Tibial artery (tissue), 4 donors: Measurements from ENCODE around the gene FGGY.
"Not testable (repeated sequence)": the region's sequence is repeated elsewhere in the genome, so short reads cannot be mapped to it uniquely, and the experiment has no call there.

Experiments
- DNase-seq, 2 donors: peaks; one replicate each; pipeline ENCODE4 v3.0.0-alpha.2; 2019
- H3K27ac ChIP-seq, 2 donors: fragments of 200-600 bp; sonication (generic) in 1 of 2; 1 replicate in 1 of 2; 2 replicates in 1 of 2; pipeline ENCODE4 v1.5.1; 2018 to 2019; ENCODE audit warnings: mild to moderate bottlenecking in 1 of 2
- H3K27me3 ChIP-seq, 2 donors: fragments of 200-600 bp; sonication (generic) in 1 of 2; one replicate each; pipeline versions ENCODE4 v1.5.1 to v1.6.0; 2016 to 2019
- H3K36me3 ChIP-seq, 3 donors: fragments of 200-600 bp; sonication (generic) in 2 of 3; one replicate each; pipeline ENCODE4 v1.5.1; 2016 to 2019; ENCODE audit warnings: mild to moderate bottlenecking in 2 of 3
- H3K4me1 ChIP-seq, 4 donors: fragments of 200-600 bp; sonication (generic) in 2 of 4; 1 replicate in 3 of 4; 2 replicates in 1 of 4; pipeline ENCODE4 v1.5.1; 2016 to 2019
- H3K4me3 ChIP-seq, 2 donors: fragments of 200-600 bp; sonication (generic) in 1 of 2; 1 replicate in 1 of 2; 2 replicates in 1 of 2; pipeline ENCODE4 v1.5.1; 2018 to 2019; ENCODE audit warnings: mild to moderate bottlenecking in 2 of 2
- H3K9me3 ChIP-seq, 3 donors: fragments of 200-600 bp; sonication (generic) in 1 of 3; one replicate each; pipeline ENCODE4 v1.5.1; 2016 to 2019
- intact Hi-C: fragments of 100-400 bp; cut with DNase I; formaldehyde crosslinking; loops from one replicate; pipeline ENCODE4 v1.15.0; 2023; ENCODE audit warnings: low total_unique reads
- TF ChIP-seq, protein P1 (sequence below), 2 experiments: fragments of 200-600 bp in 1 of 2; fragments of 450-650 bp in 1 of 2; IDR thresholded peaks; one replicate each; pipeline ENCODE4 v1.5.1; 2017 to 2019; ENCODE audit warnings: antibody characterized with exemption in 2 of 2, mild to moderate bottlenecking in 1 of 2, moderate library complexity in 1 of 2

Gene FGGY

DNA sequence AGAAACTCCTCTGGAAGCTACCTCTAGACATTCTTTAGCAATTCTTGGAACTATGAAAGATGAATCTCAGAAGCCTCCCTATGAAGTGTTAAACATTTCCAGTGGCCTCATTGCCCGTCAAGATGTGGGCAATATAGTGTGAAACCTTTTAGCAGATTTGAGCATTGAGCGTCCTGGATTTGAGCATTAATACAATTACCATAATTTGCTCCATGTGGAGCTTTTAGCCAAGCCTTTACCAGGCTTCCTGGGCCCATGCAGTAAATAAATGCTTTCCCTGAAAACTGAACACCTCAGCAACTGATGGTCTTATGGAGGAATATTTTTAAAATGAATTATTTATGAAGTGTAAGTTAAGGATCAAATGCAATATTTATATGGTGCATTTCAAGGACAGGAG lies 162.0 kb downstream of the FGGY start:
- TF ChIP-seq, protein P1, sequence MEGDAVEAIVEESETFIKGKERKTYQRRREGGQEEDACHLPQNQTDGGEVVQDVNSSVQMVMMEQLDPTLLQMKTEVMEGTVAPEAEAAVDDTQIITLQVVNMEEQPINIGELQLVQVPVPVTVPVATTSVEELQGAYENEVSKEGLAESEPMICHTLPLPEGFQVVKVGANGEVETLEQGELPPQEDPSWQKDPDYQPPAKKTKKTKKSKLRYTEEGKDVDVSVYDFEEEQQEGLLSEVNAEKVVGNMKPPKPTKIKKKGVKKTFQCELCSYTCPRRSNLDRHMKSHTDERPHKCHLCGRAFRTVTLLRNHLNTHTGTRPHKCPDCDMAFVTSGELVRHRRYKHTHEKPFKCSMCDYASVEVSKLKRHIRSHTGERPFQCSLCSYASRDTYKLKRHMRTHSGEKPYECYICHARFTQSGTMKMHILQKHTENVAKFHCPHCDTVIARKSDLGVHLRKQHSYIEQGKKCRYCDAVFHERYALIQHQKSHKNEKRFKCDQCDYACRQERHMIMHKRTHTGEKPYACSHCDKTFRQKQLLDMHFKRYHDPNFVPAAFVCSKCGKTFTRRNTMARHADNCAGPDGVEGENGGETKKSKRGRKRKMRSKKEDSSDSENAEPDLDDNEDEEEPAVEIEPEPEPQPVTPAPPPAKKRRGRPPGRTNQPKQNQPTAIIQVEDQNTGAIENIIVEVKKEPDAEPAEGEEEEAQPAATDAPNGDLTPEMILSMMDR (IDR thresholded peaks at IDR 0.05), result no peak
- Histone ChIP-seq H3K9me3 (peaks cover 0 to 7% (median 0%) of the 10 kb centered on the region in 3 donors), H3K36me3 (no peaks in the 10 kb centered on the region), H3K27me3 (no peaks in the 10 kb centered on the region), H3K4me3 (no peak overlapping the region), H3K27ac (no peak overlapping the region), H3K4me1 (no peaks in the 10 kb centered on the region)
- intact Hi-C loops, result loop anchor here (10.0 kb wide), 1 partner anchor 66 kb away; no protein-coding TSS in a partner anchor
- no peak for DNase-seq

DNA sequence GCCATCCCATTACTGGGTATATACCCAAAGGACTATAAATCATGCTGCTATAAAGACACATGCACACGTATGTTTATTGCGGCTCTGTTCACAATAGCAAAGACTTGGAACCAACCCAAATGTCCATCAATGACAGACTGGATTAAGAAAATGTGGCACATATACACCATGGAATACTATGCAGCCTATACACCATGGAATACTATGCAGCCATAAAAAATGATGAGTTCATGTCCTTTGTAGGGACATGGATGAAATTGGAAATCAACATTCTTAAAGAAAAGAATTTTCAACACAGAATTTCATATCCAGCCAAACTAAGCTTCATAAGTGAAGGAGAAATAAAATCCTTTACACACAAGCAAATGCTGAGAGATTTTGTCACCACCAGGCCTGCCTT lies 166.0 kb downstream of the FGGY start:
- DNase-seq, H3K36me3 ChIP-seq, H3K4me1 ChIP-seq, intact Hi-C loops, H3K27ac ChIP-seq, H3K4me3 ChIP-seq, H3K27me3 ChIP-seq, H3K9me3 ChIP-seq: not testable (repeated sequence)

DNA sequence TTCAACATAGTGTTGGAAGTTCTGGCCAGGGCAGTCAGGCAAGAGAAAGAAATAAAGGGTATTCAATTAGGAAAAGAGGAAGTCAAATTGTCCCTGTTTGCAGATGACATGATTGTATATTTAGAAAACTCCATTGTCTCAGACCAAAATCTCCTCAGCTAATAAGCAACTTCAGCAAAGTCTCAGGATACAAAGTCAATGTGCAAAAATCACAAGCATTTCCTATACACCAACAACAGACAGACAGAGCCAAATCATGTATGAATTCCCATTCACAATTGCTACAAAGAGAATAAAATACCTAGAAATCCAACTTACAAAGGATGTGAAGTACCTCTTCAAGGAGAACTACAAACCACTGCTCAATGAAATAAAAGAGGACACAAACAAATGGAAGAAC lies 168.6 kb downstream of the FGGY start:
- H3K27me3 ChIP-seq, H3K4me3 ChIP-seq, H3K36me3 ChIP-seq, H3K27ac ChIP-seq, H3K9me3 ChIP-seq, H3K4me1 ChIP-seq, intact Hi-C loops, DNase-seq: not testable (repeated sequence)

GRCh38 chr1:59468828-59469428 lies 172.0 kb downstream of the FGGY start:
- peaks cover 0 to 5% (median 0%) of the 10 kb centered on the region in 3 donors for H3K36me3 ChIP-seq
- TF ChIP-seq, protein P1 (IDR thresholded peaks at IDR 0.05), result no peak
- intact Hi-C loops, result no loop called here

DNA sequence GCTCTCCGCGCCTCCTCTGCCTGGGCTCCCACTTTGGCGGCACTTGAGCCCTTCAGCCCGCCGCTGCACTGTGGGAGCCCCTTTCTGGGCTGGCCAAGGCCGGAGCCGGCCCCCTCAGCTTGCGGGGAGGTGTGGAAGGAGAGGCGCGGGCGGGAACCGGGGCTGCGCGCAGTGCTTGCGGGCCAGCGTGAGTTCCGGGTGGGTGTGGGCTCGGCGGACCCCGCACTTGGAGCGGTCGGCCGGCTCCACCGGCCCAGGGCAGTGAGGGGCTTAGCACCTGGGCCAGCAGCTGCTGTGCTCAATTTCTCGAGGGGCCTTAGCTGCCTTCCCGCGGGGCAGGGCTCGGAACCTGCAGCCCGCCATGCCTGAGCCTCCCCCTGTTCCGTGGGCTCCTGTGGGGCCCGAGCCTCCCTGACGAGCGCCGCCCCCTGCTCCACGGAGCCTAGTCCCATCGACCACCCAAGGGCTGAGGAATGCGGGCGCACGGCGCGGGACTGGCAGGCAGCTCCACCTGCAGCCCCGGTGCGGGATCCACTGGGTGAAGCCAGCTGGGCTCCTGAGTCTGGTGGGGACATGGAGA lies 175.2 kb downstream of the FGGY start:
- H3K36me3 ChIP-seq, H3K4me3 ChIP-seq, intact Hi-C loops, H3K27ac ChIP-seq, DNase-seq, H3K4me1 ChIP-seq, H3K9me3 ChIP-seq, H3K27me3 ChIP-seq: not testable (repeated sequence)

More at GRCh38 chr1:59468828-59469428, 172.0 kb downstream of the FGGY start:
- no peaks in the 10 kb centered on the region for H3K27me3 ChIP-seq
- H3K4me1 ChIP-seq, result no peaks in the 10 kb centered on the region
- no peak for DNase-seq
- no peaks in the 10 kb centered on the region for H3K9me3 ChIP-seq
- H3K4me3 ChIP-seq, result no peak overlapping the region
- H3K27ac ChIP-seq, result no peak overlapping the region

- H3K4me3 ChIP-seq, result no peak overlapping the region
- TF ChIP-seq, protein P1 (IDR thresholded peaks at IDR 0.05), result no peak
- intact Hi-C loops, result no loop called here
- DNase-seq, result no peak
- no peaks in the 10 kb centered on the region for H3K4me1 ChIP-seq
- H3K36me3 ChIP-seq, result peaks cover 0 to 5% (median 0%) of the 10 kb centered on the region in 3 donors
- no peaks in the 10 kb centered on the region for H3K27me3 ChIP-seq
- no peak overlapping the region for H3K27ac ChIP-seq
- no peaks in the 10 kb centered on the region for H3K9me3 ChIP-seq
Measured at GRCh38 chr1:59473831-59474230, 176.9 kb downstream of the FGGY start.

DNA sequence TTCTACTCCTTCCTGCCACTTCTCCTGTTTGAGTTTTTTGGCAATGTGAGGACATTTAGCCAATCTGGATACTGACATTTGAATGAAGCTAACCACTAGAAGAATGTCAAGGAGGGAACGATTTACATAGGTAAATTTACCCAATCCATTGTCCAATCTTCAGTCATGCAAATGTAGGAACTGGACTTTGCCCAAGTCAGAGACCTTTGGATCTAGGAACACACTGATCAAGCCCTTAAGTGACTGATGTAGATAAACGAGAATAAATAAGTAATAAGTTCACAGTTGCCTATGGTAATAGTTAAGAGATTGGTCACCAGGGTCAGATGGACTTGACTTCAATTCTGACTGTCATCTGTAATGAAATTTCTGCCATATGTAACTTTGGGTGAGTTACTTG lies 177.6 kb downstream of the FGGY start:
- no peak overlapping the region for H3K27ac ChIP-seq
- no peaks in the 10 kb centered on the region for H3K4me1 ChIP-seq
- DNase-seq, result no peak
- TF ChIP-seq, protein P1 (IDR thresholded peaks at IDR 0.05), result no peak
- no peak overlapping the region for H3K4me3 ChIP-seq
- H3K9me3 ChIP-seq, result no peaks in the 10 kb centered on the region
- intact Hi-C loops, result no loop called here
- H3K36me3 ChIP-seq, result no peaks in the 10 kb centered on the region
- H3K27me3 ChIP-seq, result no peaks in the 10 kb centered on the region
